HCT116 (cell line): ENCODE measurements around the gene PHLDB3. TPM values are rescaled to one million over a fixed set of nuclear protein-coding genes. Genes with fewer than 3 reads are reported as not detected.

Experiments used
- ATAC-seq: fragments of 200-7000 bp; cut with Tn5 transposase; 2 replicates; pipeline ENCODE4 v1.9.1; 2020; ENCODE audit warnings: mild to moderate bottlenecking, moderate library complexity
- BruUV-seq: library from RNA; stranded (reverse); fragments of 400-500 nt; replicated peaks from 2 replicates; lab custom pipeline; 2021; lab: Mats Ljungman, UMichigan
- CTCF ChIA-PET: fragments of 300-600 bp; sonication (Branson Sonifier 250); formaldehyde crosslinking; loops from one replicate; lab custom pipeline; 2021; ENCODE audit warnings: antibody characterized with exemption; lab: Charles Lee
- POLR2A ChIA-PET: fragments of 300-600, 350-600 bp; sonication (Branson Sonifier 250); formaldehyde crosslinking; loops from one replicate; lab custom pipeline; 2021; ENCODE audit warnings: antibody characterized with exemption; lab: Charles Lee
- RAD21 ChIA-PET, 2 experiments: fragments of 300-600 bp; sonication (Branson Sonifier 250); formaldehyde crosslinking; loops; one replicate each; lab custom pipeline; 2023; ENCODE audit warnings: low total read pairs in 2 of 2; ENCODE audit not compliant: uncharacterized antibody in 2 of 2, unreplicated experiment in 2 of 2, low non-redundant PET in 1 of 2; lab: Charles Lee
- DNase-seq: peaks from one replicate; pipeline ENCODE4 v3.0.0-alpha.2; 2010; ENCODE audit warnings: low read depth, low spot score
- H2AFZ ChIP-seq: fragments of 200-600 bp; shearing (Covaris generic), sonication (generic); 2 replicates; pipeline ENCODE4 v1.6.1; 2017; ENCODE audit warnings: low read depth, mixed run types, mixed read lengths, antibody characterized with exemption, low read length; ENCODE audit not compliant: poor library complexity, severe bottlenecking
- H3K27ac ChIP-seq: 2 replicates; pipeline ENCODE4 v1.5.1; 2012; ENCODE audit warnings: low read depth, low read length
- H3K27me3 ChIP-seq: fragments of 200-600 bp; sonication (generic); 2 replicates; pipeline ENCODE4 v1.6.1; 2016; ENCODE audit warnings: mixed run types, low read length, mixed read lengths; ENCODE audit not compliant: insufficient read depth
- H3K36me3 ChIP-seq, 2 experiments: fragments of 200-500 bp in 1 of 2; fragments of 200-600 bp in 1 of 2; sonication (Bioruptor generic) in 1 of 2; sonication (generic) in 1 of 2; 2 replicates each; pipeline versions ENCODE4 v1.5.1 to v1.6.1; 2014 to 2016; ENCODE audit warnings: low read length in 2 of 2, inconsistent platforms in 1 of 2, mixed read lengths in 1 of 2, mixed run types in 1 of 2; ENCODE audit not compliant: insufficient read depth in 2 of 2, control insufficient read depth in 1 of 2
- H3K4me1 ChIP-seq, 2 experiments: fragments of 200-600 bp in 1 of 2; sonication (generic) in 1 of 2; 2 replicates each; pipeline versions ENCODE4 v1.5.1 to v1.6.1; 2012 to 2017; ENCODE audit warnings: low read length in 2 of 2, inconsistent platforms in 1 of 2, mild to moderate bottlenecking in 1 of 2, mixed read lengths in 1 of 2, mixed run types in 1 of 2, moderate library complexity in 1 of 2; ENCODE audit not compliant: insufficient read depth in 2 of 2, control insufficient read depth in 1 of 2
- H3K4me2 ChIP-seq: fragments of 200-600 bp; sonication (generic); 2 replicates; pipeline ENCODE4 v1.6.1; 2017; ENCODE audit warnings: mixed run types, low read length, mixed read lengths
- H3K4me3 ChIP-seq, 2 experiments: fragments of 200-600 bp in 1 of 2; sonication (generic) in 1 of 2; replicated peaks in 1 of 2; 2 replicates each; pipeline ENCODE4 v1.5.1; 2011 to 2016; ENCODE audit warnings: low read length in 2 of 2, control low read depth in 1 of 2, low read depth in 1 of 2, mild to moderate bottlenecking in 1 of 2, mixed read lengths in 1 of 2, mixed run types in 1 of 2
- H3K79me2 ChIP-seq: fragments of 200-600 bp; sonication (generic); 2 replicates; pipeline ENCODE4 v1.6.1; 2017; ENCODE audit warnings: mild to moderate bottlenecking, mixed run types, low read length, moderate library complexity, mixed read lengths; ENCODE audit not compliant: insufficient read depth
- H3K9ac ChIP-seq: fragments of 200-600 bp; sonication (generic); 2 replicates; pipeline ENCODE4 v1.6.1; 2016; ENCODE audit warnings: low read length, mixed read lengths
- H3K9me2 ChIP-seq: fragments of 200-600 bp; sonication (generic), shearing (Covaris generic); 2 replicates; pipeline ENCODE4 v1.6.1; 2017; ENCODE audit warnings: mixed run types, mild to moderate bottlenecking, moderate library complexity; ENCODE audit not compliant: insufficient read depth
- H3K9me3 ChIP-seq, 2 experiments: fragments of 200-500 bp in 1 of 2; fragments of 200-600 bp in 1 of 2; sonication (Bioruptor generic) in 1 of 2; sonication (generic) in 1 of 2; 2 replicates each; pipeline ENCODE4 v1.6.1; 2014 to 2017; ENCODE audit warnings: low read length in 2 of 2, mixed read lengths in 2 of 2, inconsistent platforms in 1 of 2, low read depth in 1 of 2, mild to moderate bottlenecking in 1 of 2, mixed run types in 1 of 2, moderate library complexity in 1 of 2; ENCODE audit not compliant: control insufficient read depth in 1 of 2, insufficient read depth in 1 of 2
- H4K20me1 ChIP-seq: fragments of 200-600 bp; sonication (generic), shearing (Covaris generic); 2 replicates; pipeline ENCODE4 v1.6.1; 2017; ENCODE audit warnings: mixed run types, mild to moderate bottlenecking, moderate library complexity; ENCODE audit not compliant: insufficient read depth
- EZH2 ChIP-seq: fragments of 200-600 bp; sonication (generic); IDR thresholded peaks from 2 replicates; pipeline ENCODE4 v1.6.1; 2017; ENCODE audit warnings: antibody characterized with exemption, mixed run types
- FOSL1 ChIP-seq: IDR thresholded peaks from 2 replicates; pipeline ENCODE4 v1.6.1; 2012; ENCODE audit warnings: low read depth
- JUND ChIP-seq: IDR thresholded peaks from 2 replicates; pipeline ENCODE4 v1.6.1; 2012
- MAX ChIP-seq: IDR thresholded peaks from 2 replicates; pipeline ENCODE4 v1.6.1; 2012
- POLR2A ChIP-seq: IDR thresholded peaks from 2 replicates; pipeline ENCODE4 v1.7.0; 2011; ENCODE audit warnings: borderline replicate concordance; ENCODE audit not compliant: insufficient read depth, insufficient read length; ENCODE audit errors: extremely low read depth
- TCF7L2 ChIP-seq: IDR thresholded peaks from 2 replicates; pipeline ENCODE4 v1.7.0; 2011; ENCODE audit warnings: borderline replicate concordance, inconsistent platforms; ENCODE audit not compliant: insufficient read depth, insufficient read length; ENCODE audit errors: extremely low read depth
- ZFX ChIP-seq: fragments of 450-650 bp; IDR thresholded peaks from 2 replicates; pipeline ENCODE4 v1.6.1; 2017
- intact Hi-C: fragments of 100-400 bp; cut with micrococcal nuclease; formaldehyde crosslinking; loops from 2 replicates; pipeline ENCODE4 v1.10.0; 2022
- total RNA-seq: library from RNA; stranded (reverse); gene quantifications from one replicate; pipeline ENCODE4 v1.2.1, GENCODE V29; 2021; ENCODE audit not compliant: unreplicated experiment

The PHLDB3 gene
- total RNA-seq, 1 experiment from 2014 or later: 15.5 TPM

- TF ChIP-seq POLR2A (no peak), ZFX (no peak), MAX (no peak), FOSL1 (no peak), TCF7L2 (no peak), EZH2 (no peak), JUND (no peak)
- Histone ChIP-seq H3K9me2 (no peaks in the 10 kb centered on the region), H4K20me1 (no peaks in the 10 kb centered on the region), H3K27ac (no peak overlapping the region), H3K4me2 (no peak overlapping the region), H3K4me1 (peaks cover 22 to 35% of the 10 kb centered on the region in 2 experiments), H3K9me3 (no peaks in the 10 kb centered on the region), H3K27me3 (no peaks in the 10 kb centered on the region), H3K4me3 (no peak overlapping the region), H3K36me3 (no peaks in the 10 kb centered on the region), H3K9ac (no peak overlapping the region), H2AFZ (no peak overlapping the region), H3K79me2 (no peaks in the 10 kb centered on the region)
- CTCF ChIA-PET: interaction anchor here (1.0 kb wide), 1 partner anchor 58 kb away, joined by 4 read pairs; no protein-coding TSS in a partner anchor
- no peak for DNase-seq
- no TSS peak for BruUV-seq
- intact Hi-C loops: no loop called here
- POLR2A ChIA-PET: no interaction called here
- ATAC-seq: no peak
- RAD21 ChIA-PET: no interaction called here
Measured at GRCh38 chr19:43461303-43461702, 43.2 kb downstream of the PHLDB3 start.

- Histone ChIP-seq H3K4me1 (peaks cover 16 to 28% of the 10 kb centered on the region in 2 experiments), H4K20me1 (no peaks in the 10 kb centered on the region), H3K9me2 (no peaks in the 10 kb centered on the region), H3K4me3 (no peak overlapping the region), H3K4me2 (no peak overlapping the region), H3K36me3 (no peaks in the 10 kb centered on the region), H3K9me3 (no peaks in the 10 kb centered on the region), H3K9ac (no peak overlapping the region), H3K27me3 (no peaks in the 10 kb centered on the region), H2AFZ (no peak overlapping the region), H3K27ac (no peak overlapping the region), H3K79me2 (no peaks in the 10 kb centered on the region)
- ChIA-PET RAD21 (no interaction called here), POLR2A (no interaction called here), CTCF (interaction anchor here (1.0 kb wide), 1 partner anchor 59 kb away, joined by 4 read pairs; no protein-coding TSS in a partner anchor)
- no peak for DNase-seq
- no TSS peak for BruUV-seq
- TF ChIP-seq EZH2: no peak
- TF ChIP-seq, all 23 proteins: peak for 0
- intact Hi-C loops: no loop called here
- no peak for ATAC-seq
Measured at GRCh38 chr19:43460362-43461016, 44.1 kb downstream of the PHLDB3 start.
